Activated T-helper 17 cell treated with anti-CD3 and anti-CD28 coated beads, Interleukin-2, amount 50 U/mL, for 72 hours (primary cell): Measurements from ENCODE around the gene PSMB2. TPM values are rescaled to one million over a fixed set of nuclear protein-coding genes. Genes with fewer than 3 reads are reported as not detected.
A peak's percentile ranks its signal among the peaks of the same experiment; 100 is the strongest.

Experiments
- ATAC-seq: fragments of 150-1000 bp; cut with Tn5 transposase; replicated peaks from 2 replicates; pipeline ENCODE4 v1.10.0; 2021; ENCODE audit warnings: mild to moderate bottlenecking, moderate library complexity
- H3K27ac Mint-ChIP-seq: one replicate; pipeline ENCODE4 v1.8.0; 2022; ENCODE audit warnings: mixed read lengths
- H3K27me3 Mint-ChIP-seq: one replicate; pipeline ENCODE4 v1.8.0; 2022; ENCODE audit warnings: mixed read lengths
- H3K36me3 Mint-ChIP-seq: one replicate; pipeline ENCODE4 v1.8.0; 2022; ENCODE audit warnings: low read depth, mild to moderate bottlenecking, mixed read lengths
- H3K4me1 Mint-ChIP-seq: one replicate; pipeline ENCODE4 v1.8.0; 2022; ENCODE audit warnings: mixed read lengths
- H3K4me3 Mint-ChIP-seq: one replicate; pipeline ENCODE4 v1.8.0; 2022; ENCODE audit warnings: mild to moderate bottlenecking, mixed read lengths
- H3K9me3 Mint-ChIP-seq: one replicate; pipeline ENCODE4 v1.8.0; 2022; ENCODE audit warnings: mixed read lengths
- total RNA-seq, 2 donors: library from RNA; stranded (reverse); gene quantifications; one replicate each; pipeline ENCODE4 v1.2.3, GENCODE V29; 2022

PSMB2 gene
- total RNA-seq, 2 donors from 2014 or later = 60.5 to 102 TPM

DNA sequence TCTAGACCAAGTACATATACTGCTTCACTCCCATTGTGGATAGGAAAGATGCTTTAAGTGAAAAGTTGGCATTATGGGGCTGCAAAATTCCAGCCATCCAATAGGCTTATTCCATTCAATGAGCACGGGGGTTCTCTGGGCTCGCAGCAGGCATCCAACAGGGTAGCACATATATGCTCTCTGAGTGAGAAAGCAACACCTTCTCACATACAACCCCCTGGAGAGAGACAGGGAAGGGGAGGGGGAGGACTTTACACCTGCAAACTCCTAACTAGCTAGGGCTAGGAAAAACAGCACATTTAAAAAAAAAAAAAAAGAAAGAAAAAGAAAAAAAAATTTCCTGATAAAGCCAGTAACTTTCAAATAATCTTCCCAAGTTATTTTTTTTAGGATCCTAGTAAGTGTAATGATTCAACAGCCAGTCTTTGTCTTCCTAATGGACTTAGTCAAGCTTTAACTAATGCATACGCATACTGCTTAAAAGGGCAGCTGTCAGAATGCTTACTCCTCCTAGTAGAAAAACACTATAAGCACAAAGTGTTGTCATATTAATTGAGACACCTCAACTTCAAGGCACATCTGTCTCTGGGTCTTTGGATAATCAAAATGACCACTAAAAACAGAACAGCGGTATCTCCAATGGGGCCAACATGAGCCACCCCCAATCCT is 18.7 kb downstream of the PSMB2 start:
- H3K36me3 Mint-ChIP-seq = peaks cover 83% of the 10 kb centered on the region
- no peak overlapping the region for H3K27ac Mint-ChIP-seq
- peaks cover 5% of the 10 kb centered on the region for H3K4me1 Mint-ChIP-seq

DNA sequence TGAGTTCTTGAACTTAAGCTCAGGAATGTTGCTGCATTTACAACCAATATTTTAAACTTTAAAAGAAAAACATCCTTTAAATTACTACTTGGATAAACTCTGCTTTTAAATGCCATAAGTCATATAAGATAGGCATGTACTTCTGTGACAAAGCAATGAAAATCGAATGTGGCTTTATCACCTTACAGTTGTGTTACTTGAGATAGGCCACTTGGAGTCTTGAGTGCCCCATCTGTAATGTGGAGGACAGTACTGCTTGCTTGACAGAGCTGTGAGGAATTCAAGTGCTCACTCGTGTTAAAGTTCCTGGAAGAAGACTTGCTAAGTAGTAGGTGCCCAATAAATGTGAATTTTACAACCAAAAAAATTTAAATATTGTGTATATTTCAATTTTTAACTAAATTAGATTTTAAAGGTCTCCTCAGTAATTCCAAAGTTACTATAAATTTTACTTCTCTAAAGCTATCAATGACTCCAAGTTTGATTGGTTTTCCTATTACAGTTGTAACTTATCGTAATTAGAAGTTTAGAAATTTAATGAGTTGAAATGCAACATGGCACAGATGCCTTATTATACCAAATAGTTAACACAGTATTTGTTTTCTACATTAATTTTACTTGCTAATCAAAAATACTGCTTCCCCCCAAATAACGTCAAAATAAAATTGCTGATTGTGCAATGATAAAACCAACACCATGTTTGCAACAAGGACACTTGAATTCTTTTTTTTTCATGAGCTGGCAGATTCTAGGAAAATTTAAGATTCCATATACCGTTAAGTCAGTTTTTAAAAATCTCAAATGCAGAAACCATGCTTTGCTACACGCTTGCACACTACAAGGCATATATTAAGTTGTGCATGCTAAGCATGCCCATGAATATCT is 21.8 kb downstream of the PSMB2 start:
- Mint-ChIP-seq H3K9me3 (no peaks in the 10 kb centered on the region), H3K4me1 (peaks cover 12% of the 10 kb centered on the region), H3K36me3 (peaks cover 91% of the 10 kb centered on the region), H3K27ac (no peak overlapping the region), H3K27me3 (no peaks in the 10 kb centered on the region), H3K4me3 (no peak overlapping the region)
- no peak for ATAC-seq

More for the DNA sequence above, 18.7 kb downstream of the PSMB2 start:
- Mint-ChIP-seq H3K9me3 (no peaks in the 10 kb centered on the region), H3K4me3 (no peak overlapping the region), H3K27me3 (no peaks in the 10 kb centered on the region)
- ATAC-seq = no peak

DNA sequence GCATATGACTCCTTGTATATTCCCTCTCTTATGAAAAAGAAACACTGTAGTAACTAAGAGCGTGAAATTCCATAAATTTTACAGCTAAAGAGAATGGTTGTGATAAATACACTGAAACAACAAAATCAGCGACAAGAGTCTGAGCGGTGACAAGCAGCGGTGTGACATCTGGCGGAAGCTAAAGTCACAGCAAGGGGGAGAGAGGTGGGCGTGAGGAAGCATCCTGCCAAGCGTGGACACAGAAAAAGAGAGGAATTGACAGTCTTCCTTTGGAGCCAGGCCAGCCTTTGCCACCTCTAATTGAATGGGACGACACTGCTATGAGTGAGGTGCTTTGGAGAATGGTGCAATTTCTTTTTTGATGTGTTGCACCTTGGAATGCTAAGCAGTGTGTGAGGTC is 25.9 kb downstream of the PSMB2 start:
- ATAC-seq = no peak
- Mint-ChIP-seq H3K9me3 (no peaks in the 10 kb centered on the region), H3K27ac (no peak overlapping the region), H3K36me3 (peaks cover 96% of the 10 kb centered on the region), H3K4me1 (peaks cover 7% of the 10 kb centered on the region), H3K4me3 (no peak overlapping the region), H3K27me3 (no peaks in the 10 kb centered on the region)

DNA sequence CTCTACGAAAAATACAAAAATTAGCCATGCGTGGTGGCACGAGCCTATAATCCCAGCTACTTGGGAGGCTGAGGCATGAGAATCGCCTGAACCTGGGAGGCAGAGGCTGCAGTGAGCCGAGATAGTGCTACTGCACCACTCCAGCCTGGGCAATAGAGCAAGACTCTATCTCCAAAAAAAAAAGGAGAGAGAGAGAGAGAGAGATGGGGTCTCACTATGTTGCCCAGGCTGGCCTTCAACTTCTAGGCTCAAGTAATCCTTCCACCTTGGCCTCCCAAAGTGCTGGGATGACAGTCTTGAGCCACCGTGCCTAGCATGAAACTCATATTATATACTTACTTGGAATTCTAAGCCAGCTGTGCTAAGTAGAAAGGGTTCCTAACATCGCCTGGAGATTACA is 29.7 kb downstream of the PSMB2 start:
- H3K27ac Mint-ChIP-seq = no peak overlapping the region
- no peaks in the 10 kb centered on the region for H3K9me3 Mint-ChIP-seq
- peaks cover 7% of the 10 kb centered on the region for H3K4me1 Mint-ChIP-seq
- ATAC-seq = no peak
- no peaks in the 10 kb centered on the region for H3K27me3 Mint-ChIP-seq
- peaks cover 92% of the 10 kb centered on the region for H3K36me3 Mint-ChIP-seq
- H3K4me3 Mint-ChIP-seq = no peak overlapping the region

DNA sequence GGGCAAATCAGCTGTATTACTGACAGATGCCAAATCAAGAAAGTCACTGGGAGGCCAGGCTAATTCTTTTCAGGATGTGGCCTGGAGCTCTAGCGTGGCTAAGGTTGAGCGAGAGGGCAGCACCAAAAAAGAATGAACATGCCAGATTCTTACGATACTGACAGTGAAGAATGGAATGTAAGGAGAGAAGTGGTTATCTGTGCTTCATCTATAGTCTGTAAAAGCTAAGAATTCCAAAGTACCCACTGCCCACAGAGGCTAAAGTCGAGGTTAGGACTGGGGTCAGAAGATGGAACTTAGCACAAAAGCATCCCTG is 35.5 kb downstream of the PSMB2 start:
- H3K27ac Mint-ChIP-seq = peak overlapping the region; percentile 23
- no peaks in the 10 kb centered on the region for H3K9me3 Mint-ChIP-seq
- no peaks in the 10 kb centered on the region for H3K27me3 Mint-ChIP-seq
- no peak for ATAC-seq
- H3K36me3 Mint-ChIP-seq = peaks cover 92% of the 10 kb centered on the region
- H3K4me1 Mint-ChIP-seq = no peaks in the 10 kb centered on the region
- no peak overlapping the region for H3K4me3 Mint-ChIP-seq

DNA sequence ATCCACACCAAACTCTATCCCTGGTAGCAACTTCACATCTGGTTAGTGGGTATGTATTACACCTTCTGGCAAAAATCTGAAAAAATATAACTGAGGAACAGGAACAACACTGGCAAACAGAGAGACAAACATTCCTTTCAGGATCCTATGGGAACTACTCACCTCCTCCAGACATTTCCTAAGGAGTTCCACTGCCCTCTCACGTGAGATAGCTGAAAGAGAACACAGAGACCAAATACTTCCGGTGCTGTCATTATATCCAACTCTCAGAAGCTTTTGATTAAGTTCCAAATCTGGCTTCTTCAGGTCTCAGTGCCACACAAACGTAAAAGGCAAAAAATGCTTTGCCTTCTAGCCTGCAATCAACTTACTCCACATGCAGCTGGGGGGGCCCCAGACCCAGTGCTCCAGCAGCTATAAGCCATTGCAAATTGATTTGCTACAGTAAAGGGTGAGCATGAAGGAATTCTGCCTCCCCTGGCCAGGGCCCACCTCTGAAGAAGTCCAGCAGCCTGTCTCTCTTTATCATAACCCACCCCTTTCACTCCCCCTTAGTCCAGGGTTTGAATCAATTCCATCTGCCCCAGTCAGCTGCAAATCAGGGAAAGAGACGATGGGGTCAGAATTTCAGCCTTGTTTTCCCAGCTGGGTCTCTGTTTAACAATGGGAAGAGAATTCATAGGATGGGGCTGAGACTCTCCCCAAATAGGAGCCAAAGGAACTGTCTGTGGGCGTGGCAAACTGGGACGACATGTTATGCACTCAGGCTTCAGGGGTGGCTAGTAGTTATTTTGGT is 36.1 kb downstream of the PSMB2 start:
- Mint-ChIP-seq H3K27ac (no peak overlapping the region), H3K4me3 (no peak overlapping the region), H3K9me3 (no peaks in the 10 kb centered on the region), H3K36me3 (peaks cover 95% of the 10 kb centered on the region), H3K27me3 (no peaks in the 10 kb centered on the region), H3K4me1 (no peaks in the 10 kb centered on the region)
- ATAC-seq = no peak

DNA sequence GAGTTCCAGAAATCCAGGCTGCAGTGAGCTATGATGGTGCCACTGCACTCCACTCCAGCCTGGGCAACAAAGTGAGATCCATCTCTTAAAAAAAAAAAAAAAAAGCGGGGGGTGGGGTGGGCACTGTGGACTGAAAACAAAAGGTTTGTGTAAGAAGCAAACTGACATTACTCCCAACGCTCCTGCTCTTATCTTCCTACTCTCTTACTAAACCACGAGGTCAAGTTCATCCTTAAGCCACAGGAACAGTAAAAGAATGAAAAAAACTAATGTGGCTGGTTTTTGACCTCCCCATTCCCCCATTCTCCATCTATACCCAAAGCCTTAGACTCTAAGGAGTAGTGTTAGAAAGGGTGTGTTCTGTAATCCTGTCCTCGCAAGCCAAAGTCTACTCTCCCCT is 37.4 kb downstream of the PSMB2 start:
- H3K36me3 Mint-ChIP-seq = peaks cover 95% of the 10 kb centered on the region
- H3K4me3 Mint-ChIP-seq = no peak overlapping the region
- H3K27me3 Mint-ChIP-seq = no peaks in the 10 kb centered on the region
- no peaks in the 10 kb centered on the region for H3K4me1 Mint-ChIP-seq
- H3K9me3 Mint-ChIP-seq = no peaks in the 10 kb centered on the region
- ATAC-seq = no peak
- no peak overlapping the region for H3K27ac Mint-ChIP-seq

DNA sequence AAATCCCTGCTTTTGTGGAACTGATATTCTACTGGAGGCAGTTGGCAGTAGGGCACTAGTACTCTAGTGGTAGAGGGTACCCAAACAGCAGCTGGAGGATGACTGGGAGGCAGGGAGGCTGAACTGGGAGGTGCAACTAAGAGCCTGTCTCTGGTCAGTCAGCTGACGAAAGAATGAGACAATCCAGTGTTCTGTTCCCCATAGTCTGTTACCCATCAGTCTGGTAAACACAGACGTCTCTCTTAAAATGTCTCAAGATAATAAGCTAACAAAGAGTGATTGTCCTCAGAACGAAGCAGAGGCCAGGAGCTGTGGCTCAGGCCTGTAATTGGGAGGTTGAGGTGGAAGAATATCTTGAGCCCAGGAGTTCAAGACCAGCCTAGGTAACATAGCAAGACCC is 37.9 kb downstream of the PSMB2 start:
- no peak overlapping the region for H3K27ac Mint-ChIP-seq
- ATAC-seq = no peak
- H3K9me3 Mint-ChIP-seq = no peaks in the 10 kb centered on the region
- H3K36me3 Mint-ChIP-seq = peaks cover 92% of the 10 kb centered on the region
- H3K27me3 Mint-ChIP-seq = no peaks in the 10 kb centered on the region
- no peak overlapping the region for H3K4me3 Mint-ChIP-seq
- no peaks in the 10 kb centered on the region for H3K4me1 Mint-ChIP-seq

DNA sequence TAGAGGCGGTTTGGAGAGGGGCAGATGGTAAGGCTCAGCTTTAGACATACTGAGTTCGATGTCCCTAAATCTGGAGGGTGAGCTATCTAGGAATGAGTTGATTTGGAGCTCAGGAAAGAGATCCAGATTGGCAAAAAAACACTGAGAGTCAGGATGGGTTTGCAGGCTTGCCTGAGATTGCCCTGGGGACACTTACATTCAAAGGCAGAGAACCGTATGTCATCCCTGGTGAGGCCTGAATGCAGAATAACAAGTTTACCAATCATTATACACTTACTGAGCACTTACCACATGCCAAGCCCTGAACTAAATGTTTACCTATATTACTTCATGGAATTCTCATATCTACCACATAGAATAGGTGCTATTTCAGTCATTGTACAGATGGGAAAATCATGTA is 40.7 kb downstream of the PSMB2 start:
- H3K36me3 Mint-ChIP-seq = peaks cover 63% of the 10 kb centered on the region
- H3K4me3 Mint-ChIP-seq = no peak overlapping the region
- H3K4me1 Mint-ChIP-seq = no peaks in the 10 kb centered on the region
- ATAC-seq = no peak
- H3K27ac Mint-ChIP-seq = no peak overlapping the region
- H3K27me3 Mint-ChIP-seq = no peaks in the 10 kb centered on the region
- H3K9me3 Mint-ChIP-seq = no peaks in the 10 kb centered on the region

DNA sequence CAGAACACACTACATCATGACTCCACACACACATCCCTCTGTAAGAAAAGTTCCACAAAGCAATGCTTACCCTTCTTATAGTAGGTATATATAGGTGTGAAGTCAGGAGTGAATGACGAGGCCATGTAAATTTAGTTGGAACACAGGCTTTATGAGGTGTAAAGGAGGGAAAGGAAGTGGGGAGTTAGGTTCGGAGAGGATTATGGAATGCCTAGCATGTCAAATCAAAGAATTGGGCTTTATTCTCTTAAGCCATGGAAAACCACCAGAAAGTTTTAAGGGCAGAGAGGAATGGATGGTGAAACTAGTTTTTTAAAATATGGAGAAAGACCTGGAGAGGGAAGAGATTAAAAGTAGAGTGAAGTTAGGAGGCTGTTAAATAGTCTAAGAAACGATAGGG is 41.9 kb downstream of the PSMB2 start:
- ATAC-seq = no peak
- Mint-ChIP-seq H3K9me3 (no peaks in the 10 kb centered on the region), H3K27ac (peak overlapping the region; percentile 2), H3K36me3 (peaks cover 52% of the 10 kb centered on the region), H3K4me1 (no peaks in the 10 kb centered on the region), H3K4me3 (no peak overlapping the region), H3K27me3 (no peaks in the 10 kb centered on the region)

DNA sequence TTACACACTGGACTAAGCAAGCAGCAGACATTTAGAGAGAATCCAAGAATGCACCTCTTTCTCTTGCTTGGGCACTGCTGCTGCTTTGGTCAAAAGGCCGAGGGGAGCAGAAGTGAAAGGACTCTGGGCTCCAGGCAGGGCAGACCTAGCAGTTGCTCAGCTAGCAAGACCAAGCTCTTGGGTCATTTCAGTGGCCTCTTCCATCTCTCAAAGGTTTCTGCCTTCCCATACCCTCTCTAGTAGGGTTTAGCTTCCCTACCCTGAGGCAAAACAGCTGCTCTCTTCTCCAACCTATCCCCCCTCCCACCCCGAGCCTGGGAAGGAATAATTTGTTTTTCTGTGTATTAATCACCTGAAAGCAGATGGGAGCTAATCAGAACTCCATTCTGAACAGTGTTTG is 42.4 kb downstream of the PSMB2 start:
- no peak for ATAC-seq
- Mint-ChIP-seq H3K36me3 (peaks cover 46% of the 10 kb centered on the region), H3K9me3 (no peaks in the 10 kb centered on the region), H3K4me1 (peaks cover under 1% of the 10 kb centered on the region), H3K4me3 (no peak overlapping the region), H3K27me3 (no peaks in the 10 kb centered on the region), H3K27ac (peak overlapping the region; percentile 2)

DNA sequence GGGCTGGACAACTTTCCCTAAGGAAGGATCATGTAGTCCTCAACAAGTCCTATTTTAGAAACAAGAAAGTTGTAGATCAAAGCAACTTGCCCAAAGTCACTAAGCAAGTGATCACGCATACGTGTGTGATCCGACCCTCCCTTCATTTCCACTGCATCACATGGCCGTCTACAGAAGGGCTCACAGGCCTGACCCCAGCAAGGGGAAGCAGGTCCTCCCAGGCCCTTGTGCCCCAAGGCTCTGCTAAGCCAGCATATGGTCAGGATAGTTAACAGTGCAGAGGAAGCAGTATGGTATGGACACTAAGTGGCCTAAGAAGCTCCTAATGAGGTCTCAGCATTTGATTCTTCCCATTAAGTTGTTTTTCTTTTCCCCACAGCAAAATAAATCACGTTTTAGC is 43.5 kb downstream of the PSMB2 start:
- Mint-ChIP-seq H3K27me3 (no peaks in the 10 kb centered on the region), H3K27ac (no peak overlapping the region), H3K4me1 (peaks cover 4% of the 10 kb centered on the region), H3K9me3 (no peaks in the 10 kb centered on the region), H3K4me3 (no peak overlapping the region), H3K36me3 (peaks cover 36% of the 10 kb centered on the region)
- ATAC-seq = no peak

DNA sequence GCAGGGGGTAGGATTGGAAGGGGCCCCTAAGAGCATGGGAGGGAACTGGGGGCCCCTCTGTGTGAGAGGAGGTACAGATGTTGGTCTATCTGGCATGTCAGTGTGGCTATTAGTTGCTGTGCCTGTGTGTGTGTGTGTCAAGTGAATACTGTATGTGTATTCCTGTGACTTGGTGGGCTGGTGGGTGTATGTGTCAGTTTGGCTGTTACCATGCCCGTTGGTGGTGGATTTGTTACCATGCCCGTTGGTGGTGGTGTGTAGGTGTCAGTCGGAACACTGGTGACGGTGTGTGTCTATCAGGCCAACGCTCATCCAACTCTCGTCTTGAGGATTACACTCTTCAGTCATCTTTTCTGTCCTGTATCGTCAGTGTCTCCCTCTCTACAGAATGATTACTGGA is 45.6 kb downstream of the PSMB2 start:
- Mint-ChIP-seq H3K9me3 (no peaks in the 10 kb centered on the region), H3K27ac (peak overlapping the region; percentile 20), H3K27me3 (no peaks in the 10 kb centered on the region), H3K36me3 (peaks cover 16% of the 10 kb centered on the region), H3K4me1 (peaks cover 4% of the 10 kb centered on the region), H3K4me3 (no peak overlapping the region)
- ATAC-seq = no peak

DNA sequence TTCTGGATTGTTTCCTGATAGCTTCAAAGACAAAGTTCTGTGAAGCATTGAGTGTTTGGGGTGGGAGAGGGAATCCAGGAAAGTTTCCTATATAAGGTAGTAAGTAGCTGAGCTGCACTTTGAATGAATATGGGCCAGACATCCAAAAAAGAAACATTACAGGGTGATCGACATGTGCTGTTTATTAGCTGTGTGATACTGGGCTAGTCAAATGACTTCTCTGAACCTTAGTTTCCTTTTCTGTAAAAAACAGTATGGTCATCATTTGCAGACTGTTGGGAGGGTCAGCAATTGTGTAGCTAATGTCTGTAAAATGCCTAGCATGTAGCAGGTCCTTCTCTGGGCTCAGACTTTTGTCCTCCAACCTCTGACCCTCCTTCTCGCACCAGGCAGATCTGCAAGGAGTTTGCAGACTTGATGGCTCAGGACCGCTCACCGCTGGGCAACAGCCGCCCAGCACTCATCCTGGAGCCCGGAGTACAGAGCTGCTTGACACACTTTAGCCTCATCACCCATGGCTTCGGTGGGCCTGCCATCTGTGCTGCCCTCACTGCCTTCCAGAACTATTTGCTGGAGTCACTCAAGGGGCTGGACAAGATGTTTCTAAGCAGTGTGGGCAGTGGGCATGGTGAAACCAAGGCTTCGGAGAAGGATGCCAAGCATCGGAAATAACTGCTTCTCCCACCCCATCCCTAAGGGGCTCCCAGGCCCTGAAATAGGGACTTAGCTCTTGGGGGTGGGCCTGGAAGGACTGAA is 47.1 kb downstream of the PSMB2 start:
- no peaks in the 10 kb centered on the region for H3K9me3 Mint-ChIP-seq
- H3K27me3 Mint-ChIP-seq = no peaks in the 10 kb centered on the region
- peaks cover 7% of the 10 kb centered on the region for H3K4me1 Mint-ChIP-seq
- no peak overlapping the region for H3K4me3 Mint-ChIP-seq
- ATAC-seq = no peak
- peaks cover 5% of the 10 kb centered on the region for H3K36me3 Mint-ChIP-seq
- peak overlapping the region; percentile 20 for H3K27ac Mint-ChIP-seq
